ENCODE data around the gene TRAF3IP1. TPM values are rescaled to one million over a fixed set of nuclear protein-coding genes. Genes with fewer than 3 reads are reported as not detected.
A peak's percentile ranks its signal among the peaks of the same experiment; 100 is the strongest.
"Not testable (repeated sequence)": the region's sequence is repeated elsewhere in the genome, so short reads cannot be mapped to it uniquely, and the experiment has no call there.

TRAF3IP1 gene
- polyA plus RNA-seq (2013) = 6.9 TPM

- WGBS (ENCODE audit: insufficient coverage) = 0% methylated on average over 32 of the region's 58 CpGs
- peak within 1 kb of the TSS; percentile 65 to 84 (median 74) for H3K4me3 ChIP-seq (ENCODE audit: control insufficient read depth in 1 of 7, extremely low read depth in 1 of 7, insufficient read depth in 4 of 7, low read depth in 2 of 7, low read length in 6 of 7)
- peak; percentile 77 to 84 (median 82) for DNase-seq
Measured at GRCh38 chr2:238320246-238320647, at the start of gene TRAF3IP1. TRAF3IP1 (plus strand) TSS chr2:238320518; CDS start chr2:238320663, 145 bp downstream.

GRCh38 chr2:238270606-238271005 is 49.7 kb upstream of the TRAF3IP1 start:
- 98% methylated on average over 9 of the region's 9 CpGs for WGBS (ENCODE audit: insufficient coverage)
- ChIA-PET POLR2A (no interaction called here), CTCF (interaction anchor here (1.0 kb wide), 1 partner anchor 17 kb away, joined by 3 read pairs; the partner anchor contains the start of gene PER2)
- no peaks in the 10 kb centered on the region for H3K27me3 ChIP-seq (replicated peaks in 2 of 5; ENCODE audit: control insufficient read depth in 4 of 5, insufficient read depth in 5 of 5, low read length in 4 of 5)
- DNase-seq = no peak
- peaks cover 2 to 75% (median 59%) of the 10 kb centered on the region in 4 experiments for H3K36me3 ChIP-seq (ENCODE audit: control insufficient read depth in 4 of 4, insufficient read depth in 4 of 4, low read length in 3 of 4)
- no peaks in the 10 kb centered on the region for H3K4me1 ChIP-seq (ENCODE audit: control extremely low read depth in 1 of 4, control insufficient read depth in 4 of 4, insufficient read depth in 4 of 4, low read length in 3 of 4)
- H3K4me3 ChIP-seq (ENCODE audit: control insufficient read depth in 1 of 7, extremely low read depth in 1 of 7, insufficient read depth in 4 of 7, low read depth in 2 of 7, low read length in 6 of 7) = no peak overlapping the region
- no peaks in the 10 kb centered on the region for H3K9me3 ChIP-seq (ENCODE audit: control extremely low read depth in 1 of 5, control insufficient read depth in 4 of 5, insufficient read depth in 2 of 5, low read depth in 1 of 5, low read length in 4 of 5)
- H3K27ac ChIP-seq (ENCODE audit: insufficient read depth in 1 of 2, low read depth in 1 of 2, low read length in 2 of 2, poor library complexity in 1 of 2, severe bottlenecking in 2 of 2) = no peak overlapping the region

More at GRCh38 chr2:238320246-238320647, at the start of gene TRAF3IP1:
- Histone ChIP-seq H3K27ac (ENCODE audit: insufficient read depth in 1 of 2, low read depth in 1 of 2, low read length in 2 of 2, poor library complexity in 1 of 2, severe bottlenecking in 2 of 2) (no peak within 1 kb of the TSS), H3K36me3 (ENCODE audit: control insufficient read depth in 4 of 4, insufficient read depth in 4 of 4, low read length in 3 of 4) (peaks cover 0 to 5% (median under 1%) of the 10 kb centered on the region in 4 experiments), H3K27me3 (replicated peaks in 2 of 5; ENCODE audit: control insufficient read depth in 4 of 5, insufficient read depth in 5 of 5, low read length in 4 of 5) (no peaks in the 10 kb centered on the region), H3K4me1 (ENCODE audit: control extremely low read depth in 1 of 4, control insufficient read depth in 4 of 4, insufficient read depth in 4 of 4, low read length in 3 of 4) (peaks cover 0 to 17% (median 13%) of the 10 kb centered on the region in 4 experiments), H3K9me3 (ENCODE audit: control extremely low read depth in 1 of 5, control insufficient read depth in 4 of 5, insufficient read depth in 2 of 5, low read depth in 1 of 5, low read length in 4 of 5) (no peaks in the 10 kb centered on the region)
- POLR2A ChIA-PET = no interaction called here
- CTCF ChIA-PET = no interaction called here

DNA sequence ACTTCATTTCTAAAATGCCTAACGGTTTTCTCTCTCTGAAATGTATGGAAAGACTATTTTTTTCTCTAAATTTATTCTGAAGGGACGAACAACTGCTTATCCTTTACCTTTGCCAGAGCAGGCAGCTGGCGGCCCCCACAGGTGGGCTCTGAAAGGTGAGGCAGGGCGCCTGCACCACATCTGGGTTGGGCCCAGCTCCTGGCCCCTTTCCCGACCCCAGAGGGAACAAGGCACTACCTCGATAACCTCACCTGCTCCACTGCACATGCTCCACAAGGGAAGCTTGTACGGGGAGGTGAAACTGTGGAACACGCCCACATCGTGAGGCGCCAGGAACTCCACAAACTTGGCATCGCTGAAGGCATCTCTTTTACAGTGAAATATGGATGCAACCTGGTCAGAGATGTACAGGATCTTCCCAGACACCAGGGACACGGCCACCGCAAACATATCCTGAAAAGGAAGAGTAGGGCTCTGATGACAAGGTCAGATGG is 49.2 kb upstream of the TRAF3IP1 start:
- ChIA-PET POLR2A (no interaction called here), CTCF (interaction anchor here (1.0 kb wide), 1 partner anchor 17 kb away, joined by 3 read pairs; the partner anchor contains the start of gene PER2)
- Histone ChIP-seq H3K27ac (ENCODE audit: insufficient read depth in 1 of 2, low read depth in 1 of 2, low read length in 2 of 2, poor library complexity in 1 of 2, severe bottlenecking in 2 of 2) (no peak overlapping the region), H3K9me3 (ENCODE audit: control extremely low read depth in 1 of 5, control insufficient read depth in 4 of 5, insufficient read depth in 2 of 5, low read depth in 1 of 5, low read length in 4 of 5) (no peaks in the 10 kb centered on the region), H3K36me3 (ENCODE audit: control insufficient read depth in 4 of 4, insufficient read depth in 4 of 4, low read length in 3 of 4) (peaks cover 5 to 78% (median 62%) of the 10 kb centered on the region in 4 experiments), H3K4me1 (ENCODE audit: control extremely low read depth in 1 of 4, control insufficient read depth in 4 of 4, insufficient read depth in 4 of 4, low read length in 3 of 4) (no peaks in the 10 kb centered on the region), H3K27me3 (replicated peaks in 2 of 5; ENCODE audit: control insufficient read depth in 4 of 5, insufficient read depth in 5 of 5, low read length in 4 of 5) (no peaks in the 10 kb centered on the region), H3K4me3 (ENCODE audit: control insufficient read depth in 1 of 7, extremely low read depth in 1 of 7, insufficient read depth in 4 of 7, low read depth in 2 of 7, low read length in 6 of 7) (no peak overlapping the region)
- 97% methylated on average over 11 of the region's 13 CpGs for WGBS (ENCODE audit: insufficient coverage)
- no peak for DNase-seq

GRCh38 chr2:238271686-238272085 is 48.6 kb upstream of the TRAF3IP1 start:
- H3K36me3 ChIP-seq (ENCODE audit: control insufficient read depth in 4 of 4, insufficient read depth in 4 of 4, low read length in 3 of 4) = peaks cover 9 to 84% (median 68%) of the 10 kb centered on the region in 4 experiments
- POLR2A ChIA-PET; H3K9me3 ChIP-seq (ENCODE audit: control extremely low read depth in 1 of 5, control insufficient read depth in 4 of 5, insufficient read depth in 2 of 5, low read depth in 1 of 5, low read length in 4 of 5); DNase-seq; H3K27ac ChIP-seq (ENCODE audit: insufficient read depth in 1 of 2, low read depth in 1 of 2, low read length in 2 of 2, poor library complexity in 1 of 2, severe bottlenecking in 2 of 2); H3K4me1 ChIP-seq (ENCODE audit: control extremely low read depth in 1 of 4, control insufficient read depth in 4 of 4, insufficient read depth in 4 of 4, low read length in 3 of 4); H3K4me3 ChIP-seq (ENCODE audit: control insufficient read depth in 1 of 7, extremely low read depth in 1 of 7, insufficient read depth in 4 of 7, low read depth in 2 of 7, low read length in 6 of 7); H3K27me3 ChIP-seq (replicated peaks in 2 of 5; ENCODE audit: control insufficient read depth in 4 of 5, insufficient read depth in 5 of 5, low read length in 4 of 5): not testable (repeated sequence)
- 97% methylated on average over 7 of the region's 8 CpGs for WGBS (ENCODE audit: insufficient coverage)
- CTCF ChIA-PET = interaction anchor here (1.0 to 2.3 kb wide), 2 partner anchors 8 to 16 kb away, joined by 3 to 14 read pairs; partner anchors contain the start of gene PER2

- no peak for DNase-seq
- ChIA-PET CTCF (interaction anchor here (2.3 kb wide), 1 partner anchor 8 kb away, joined by 14 read pairs; no protein-coding TSS in a partner anchor), POLR2A (no interaction called here)
- WGBS (ENCODE audit: insufficient coverage) = 100% methylated on average over 3 of the region's 4 CpGs
- Histone ChIP-seq H3K4me1 (ENCODE audit: control extremely low read depth in 1 of 4, control insufficient read depth in 4 of 4, insufficient read depth in 4 of 4, low read length in 3 of 4) (no peaks in the 10 kb centered on the region), H3K36me3 (ENCODE audit: control insufficient read depth in 4 of 4, insufficient read depth in 4 of 4, low read length in 3 of 4) (peaks cover 9 to 84% (median 68%) of the 10 kb centered on the region in 4 experiments), H3K27ac (ENCODE audit: insufficient read depth in 1 of 2, low read depth in 1 of 2, low read length in 2 of 2, poor library complexity in 1 of 2, severe bottlenecking in 2 of 2) (no peak overlapping the region), H3K4me3 (ENCODE audit: control insufficient read depth in 1 of 7, extremely low read depth in 1 of 7, insufficient read depth in 4 of 7, low read depth in 2 of 7, low read length in 6 of 7) (no peak overlapping the region), H3K27me3 (replicated peaks in 2 of 5; ENCODE audit: control insufficient read depth in 4 of 5, insufficient read depth in 5 of 5, low read length in 4 of 5) (no peaks in the 10 kb centered on the region), H3K9me3 (ENCODE audit: control extremely low read depth in 1 of 5, control insufficient read depth in 4 of 5, insufficient read depth in 2 of 5, low read depth in 1 of 5, low read length in 4 of 5) (no peaks in the 10 kb centered on the region)
Measured at GRCh38 chr2:238272156-238272555, 48.2 kb upstream of the TRAF3IP1 start.

GRCh38 chr2:238273433-238273832 is 46.9 kb upstream of the TRAF3IP1 start:
- H3K27me3 ChIP-seq (replicated peaks in 2 of 5; ENCODE audit: control insufficient read depth in 4 of 5, insufficient read depth in 5 of 5, low read length in 4 of 5); DNase-seq; H3K4me1 ChIP-seq (ENCODE audit: control extremely low read depth in 1 of 4, control insufficient read depth in 4 of 4, insufficient read depth in 4 of 4, low read length in 3 of 4); H3K4me3 ChIP-seq (ENCODE audit: control insufficient read depth in 1 of 7, extremely low read depth in 1 of 7, insufficient read depth in 4 of 7, low read depth in 2 of 7, low read length in 6 of 7); H3K27ac ChIP-seq (ENCODE audit: insufficient read depth in 1 of 2, low read depth in 1 of 2, low read length in 2 of 2, poor library complexity in 1 of 2, severe bottlenecking in 2 of 2); H3K9me3 ChIP-seq (ENCODE audit: control extremely low read depth in 1 of 5, control insufficient read depth in 4 of 5, insufficient read depth in 2 of 5, low read depth in 1 of 5, low read length in 4 of 5): not testable (repeated sequence)
- WGBS (ENCODE audit: insufficient coverage) = 92% methylated on average over 2 of the region's 10 CpGs
- H3K36me3 ChIP-seq (ENCODE audit: control insufficient read depth in 4 of 4, insufficient read depth in 4 of 4, low read length in 3 of 4) = peaks cover 11 to 78% (median 59%) of the 10 kb centered on the region in 4 experiments
- POLR2A ChIA-PET = interaction anchor here (0.6 kb wide), 2 partner anchors 11 to 1167 kb away, joined by 3 to 6 read pairs; no protein-coding TSS in a partner anchor
- CTCF ChIA-PET = interaction anchor here (1.6 to 2.3 kb wide), 2 partner anchors 10 to 12 kb away, joined by 3 to 14 read pairs; no protein-coding TSS in a partner anchor

DNA sequence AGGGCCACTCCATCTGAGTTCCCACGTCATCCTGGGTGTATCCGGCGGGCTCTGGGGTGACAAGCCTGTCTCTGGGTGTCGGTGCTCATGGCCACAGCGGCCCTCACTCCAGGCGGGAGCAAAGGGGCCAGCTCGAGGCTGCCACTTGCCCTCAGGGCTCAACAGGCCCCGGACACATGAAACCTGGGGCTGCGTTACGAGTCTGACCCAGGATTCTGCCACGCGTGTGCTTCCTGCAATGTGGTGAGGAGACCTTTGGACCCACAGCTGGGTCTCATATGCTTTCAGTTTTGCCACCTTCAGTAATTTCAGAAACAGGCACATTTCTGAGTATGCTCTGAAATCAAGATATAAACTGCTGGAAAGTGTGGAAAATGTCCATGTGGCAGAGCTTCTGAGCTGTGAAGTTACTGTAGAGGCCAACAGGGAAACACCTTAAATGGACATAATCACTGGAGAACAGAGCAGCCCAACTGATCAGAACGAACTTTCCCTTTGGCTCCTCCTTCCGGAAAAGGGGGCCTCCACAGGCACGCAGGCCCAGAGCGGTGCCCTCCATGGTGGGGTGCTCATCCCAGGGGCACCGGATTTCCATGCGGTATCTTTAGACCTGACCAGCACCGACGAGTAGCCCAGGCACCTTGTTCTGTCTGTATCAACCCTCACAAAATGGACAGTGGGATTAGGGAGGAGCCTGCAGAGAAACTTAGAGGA is 46.0 kb upstream of the TRAF3IP1 start:
- no peaks in the 10 kb centered on the region for H3K4me1 ChIP-seq (ENCODE audit: control extremely low read depth in 1 of 4, control insufficient read depth in 4 of 4, insufficient read depth in 4 of 4, low read length in 3 of 4)
- ChIA-PET POLR2A (no interaction called here), CTCF (interaction anchor here (1.2 to 2.9 kb wide), 5 partner anchors 10 to 17 kb away, joined by 3 to 19 read pairs (median 8); partner anchors contain the start of gene PER2)
- 97% methylated on average over 16 of the region's 20 CpGs for WGBS (ENCODE audit: insufficient coverage)
- H3K36me3 ChIP-seq (ENCODE audit: control insufficient read depth in 4 of 4, insufficient read depth in 4 of 4, low read length in 3 of 4) = peaks cover 11 to 73% (median 57%) of the 10 kb centered on the region in 4 experiments
- no peak for DNase-seq
- no peaks in the 10 kb centered on the region for H3K9me3 ChIP-seq (ENCODE audit: control extremely low read depth in 1 of 5, control insufficient read depth in 4 of 5, insufficient read depth in 2 of 5, low read depth in 1 of 5, low read length in 4 of 5)
- H3K27ac ChIP-seq (ENCODE audit: insufficient read depth in 1 of 2, low read depth in 1 of 2, low read length in 2 of 2, poor library complexity in 1 of 2, severe bottlenecking in 2 of 2) = no peak overlapping the region
- H3K4me3 ChIP-seq (ENCODE audit: control insufficient read depth in 1 of 7, extremely low read depth in 1 of 7, insufficient read depth in 4 of 7, low read depth in 2 of 7, low read length in 6 of 7) = no peak overlapping the region
- no peaks in the 10 kb centered on the region for H3K27me3 ChIP-seq (replicated peaks in 2 of 5; ENCODE audit: control insufficient read depth in 4 of 5, insufficient read depth in 5 of 5, low read length in 4 of 5)
